ENCODE data around the gene GAB3.

GRCh38 chrX:154791939-154792338, 41.1 kb upstream of the GAB3 start:
- TF ChIP-seq SREBF2 (IDR thresholded peaks at IDR 0.05) = no peak
- TF ChIP-seq JUNB (IDR thresholded peaks at IDR 0.05) = no peak

Measured in A549 (cell line).